Skeletal muscle satellite cell (primary cell): ENCODE results near the gene DLGAP4.

Experiments used
- H3K27me3 ChIP-seq: 2 replicates; pipeline ENCODE4 v1.7.0; 2013; ENCODE audit warnings: low read length; ENCODE audit not compliant: control insufficient read depth, insufficient read depth
- H3K36me3 ChIP-seq: 2 replicates; pipeline ENCODE4 v1.7.0; 2013; ENCODE audit warnings: mild to moderate bottlenecking, control low read depth, low read length; ENCODE audit not compliant: insufficient read depth
- H3K4me1 ChIP-seq: 2 replicates; pipeline ENCODE4 v1.7.0; 2013; ENCODE audit warnings: low read length; ENCODE audit not compliant: control insufficient read depth, insufficient read depth
- H3K4me2 ChIP-seq: 2 replicates; pipeline ENCODE4 v1.7.0; 2013; ENCODE audit warnings: mild to moderate bottlenecking, low read length
- H3K4me3 ChIP-seq: 2 replicates; pipeline ENCODE4 v1.7.0; 2013; ENCODE audit warnings: low read length
- H3K9ac ChIP-seq: 2 replicates; pipeline ENCODE4 v1.7.0; 2013; ENCODE audit warnings: mild to moderate bottlenecking, low read depth, low read length, moderate library complexity
- H3K9me3 ChIP-seq: replicated peaks from 2 replicates; pipeline ENCODE4 v1.7.0; 2013; ENCODE audit warnings: mild to moderate bottlenecking, control low read depth, low read length

The DLGAP4 gene

GRCh38 chr20:36352843-36353553 lies 46.9 kb downstream of the DLGAP4 start:
- H3K4me2 ChIP-seq: no peak overlapping the region
- H3K4me3 ChIP-seq: no peak overlapping the region
- H3K9me3 ChIP-seq: no peaks in the 10 kb centered on the region
- H3K9ac ChIP-seq: no peak overlapping the region
- no peaks in the 10 kb centered on the region for H3K36me3 ChIP-seq
- peaks cover 46% of the 10 kb centered on the region for H3K27me3 ChIP-seq
- H3K4me1 ChIP-seq: no peaks in the 10 kb centered on the region

DNA sequence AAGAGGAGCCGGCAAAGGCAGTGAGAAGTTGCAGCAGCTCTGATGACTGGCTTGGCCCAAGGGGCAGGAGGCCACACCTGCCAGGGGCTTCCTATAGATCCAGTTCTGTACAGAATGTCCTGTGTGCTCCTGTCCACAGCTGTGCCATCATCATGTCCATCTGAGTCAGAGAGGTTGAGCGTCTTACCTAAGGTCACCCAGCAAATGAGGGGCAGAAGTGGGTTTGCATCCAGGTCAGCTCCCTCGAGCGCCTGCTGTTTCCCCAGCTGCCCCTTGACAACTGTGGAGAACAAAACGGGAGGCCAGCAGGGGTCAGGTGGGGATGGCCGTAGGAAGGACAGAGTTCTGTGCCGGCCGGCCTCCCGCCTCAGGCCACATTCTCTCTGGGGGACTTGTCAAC lies 47.6 kb downstream of the DLGAP4 start:
- Histone ChIP-seq H3K4me1 (no peaks in the 10 kb centered on the region), H3K9me3 (no peaks in the 10 kb centered on the region), H3K4me2 (no peak overlapping the region), H3K27me3 (peaks cover 46% of the 10 kb centered on the region), H3K9ac (no peak overlapping the region), H3K4me3 (no peak overlapping the region), H3K36me3 (no peaks in the 10 kb centered on the region)

- no peaks in the 10 kb centered on the region for H3K9me3 ChIP-seq
- H3K4me1 ChIP-seq: no peaks in the 10 kb centered on the region
- H3K4me2 ChIP-seq: no peak overlapping the region
- H3K9ac ChIP-seq: no peak overlapping the region
- no peaks in the 10 kb centered on the region for H3K36me3 ChIP-seq
- no peak overlapping the region for H3K4me3 ChIP-seq
- H3K27me3 ChIP-seq: peaks cover 50% of the 10 kb centered on the region
These were observed 49.5 kb downstream of the DLGAP4 start for GRCh38 chr20:36355469-36356171.

- Histone ChIP-seq H3K4me1 (no peaks in the 10 kb centered on the region), H3K9me3 (no peaks in the 10 kb centered on the region), H3K36me3 (no peaks in the 10 kb centered on the region), H3K27me3 (peaks cover 61% of the 10 kb centered on the region), H3K4me3 (no peak overlapping the region), H3K4me2 (no peak overlapping the region), H3K9ac (no peak overlapping the region)
These were observed 53.7 kb downstream of the DLGAP4 start for GRCh38 chr20:36359668-36360406.

DNA sequence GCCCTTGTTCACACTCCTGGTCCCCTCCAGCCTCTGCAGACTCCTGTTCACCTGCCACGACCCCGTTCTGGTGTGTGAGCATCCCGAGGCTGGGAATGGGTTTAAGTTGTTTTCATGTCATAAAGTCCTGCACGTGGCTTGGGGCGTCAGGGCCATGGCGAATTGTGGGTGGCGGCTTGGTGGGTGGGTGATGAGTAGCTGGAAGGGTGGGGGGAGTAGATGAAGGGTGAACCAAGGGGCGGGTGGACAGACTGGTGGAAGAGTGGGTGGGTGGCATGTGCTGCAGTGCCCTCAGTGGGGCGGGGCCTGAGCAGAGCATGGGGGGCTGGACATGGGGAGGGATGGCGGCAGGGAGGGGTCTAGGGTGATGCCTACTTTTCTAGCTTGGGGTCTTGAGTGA lies 54.3 kb downstream of the DLGAP4 start:
- no peaks in the 10 kb centered on the region for H3K9me3 ChIP-seq
- H3K27me3 ChIP-seq: peaks cover 65% of the 10 kb centered on the region
- no peak overlapping the region for H3K4me3 ChIP-seq
- H3K4me1 ChIP-seq: no peaks in the 10 kb centered on the region
- H3K4me2 ChIP-seq: no peak overlapping the region
- H3K36me3 ChIP-seq: no peaks in the 10 kb centered on the region
- no peak overlapping the region for H3K9ac ChIP-seq

DNA sequence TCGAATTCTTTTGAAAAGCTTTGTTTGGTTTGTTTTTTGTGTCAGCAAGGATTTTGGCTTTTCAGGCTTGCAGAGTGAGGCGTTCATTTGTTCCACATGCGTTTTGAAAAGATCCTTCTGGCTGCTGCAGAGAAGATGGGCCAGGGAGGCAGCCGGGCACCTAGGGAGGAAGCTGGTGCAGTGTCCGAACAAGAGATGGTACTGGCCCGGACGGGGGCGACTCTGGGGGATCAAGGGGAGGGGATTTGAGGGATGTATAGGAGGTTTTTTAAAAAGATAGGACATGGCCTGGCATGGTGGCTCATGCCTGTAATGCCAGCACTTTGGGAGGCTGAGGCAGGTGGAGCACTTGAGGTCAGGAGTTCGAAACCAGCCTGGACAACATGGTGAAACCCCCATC lies 55.3 kb downstream of the DLGAP4 start:
- Histone ChIP-seq H3K9ac (no peak overlapping the region), H3K27me3 (peaks cover 71% of the 10 kb centered on the region), H3K4me3 (no peak overlapping the region)

DNA sequence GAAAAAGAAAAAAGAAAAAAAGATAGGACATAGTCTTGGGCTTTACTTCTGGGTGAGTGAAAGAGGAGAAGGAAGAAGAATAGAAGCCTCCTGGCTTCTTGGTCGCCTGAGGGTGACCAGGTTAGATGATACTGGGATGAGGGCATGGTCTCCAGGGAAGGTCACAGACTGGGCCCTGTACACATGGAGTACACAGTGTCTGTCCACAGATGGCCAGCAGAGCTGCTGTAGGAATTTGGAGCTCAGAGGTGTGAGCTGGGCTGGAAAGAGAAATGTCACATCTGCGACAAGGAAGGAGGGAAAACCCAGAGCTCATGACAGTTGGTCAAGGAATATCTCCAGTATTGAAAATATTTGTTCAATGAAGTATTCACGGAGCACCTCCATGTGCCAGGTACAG lies 56.1 kb downstream of the DLGAP4 start:
- peaks cover 73% of the 10 kb centered on the region for H3K27me3 ChIP-seq
- H3K9me3 ChIP-seq: no peaks in the 10 kb centered on the region
- H3K4me2 ChIP-seq: no peak overlapping the region
- no peak overlapping the region for H3K9ac ChIP-seq
- no peak overlapping the region for H3K4me3 ChIP-seq
- no peaks in the 10 kb centered on the region for H3K36me3 ChIP-seq
- no peaks in the 10 kb centered on the region for H3K4me1 ChIP-seq

More for the DNA sequence above, 55.3 kb downstream of the DLGAP4 start:
- Histone ChIP-seq H3K4me1 (no peaks in the 10 kb centered on the region), H3K9me3 (no peaks in the 10 kb centered on the region), H3K36me3 (no peaks in the 10 kb centered on the region), H3K4me2 (no peak overlapping the region)

- no peaks in the 10 kb centered on the region for H3K9me3 ChIP-seq
These were observed 57.0 kb downstream of the DLGAP4 start for GRCh38 chr20:36362978-36363713.

GRCh38 chr20:36364506-36364905 lies 58.4 kb downstream of the DLGAP4 start:
- Histone ChIP-seq H3K4me1 (no peaks in the 10 kb centered on the region), H3K9me3 (no peaks in the 10 kb centered on the region), H3K4me2 (no peak overlapping the region), H3K27me3 (peaks cover 78% of the 10 kb centered on the region), H3K9ac (no peak overlapping the region), H3K36me3 (no peaks in the 10 kb centered on the region), H3K4me3 (no peak overlapping the region)

More at GRCh38 chr20:36362978-36363713, 57.0 kb downstream of the DLGAP4 start:
- Histone ChIP-seq H3K4me2 (no peak overlapping the region), H3K4me1 (no peaks in the 10 kb centered on the region), H3K9ac (no peak overlapping the region), H3K4me3 (no peak overlapping the region), H3K27me3 (peaks cover 75% of the 10 kb centered on the region), H3K36me3 (no peaks in the 10 kb centered on the region)

GRCh38 chr20:36366623-36367369 lies 60.7 kb downstream of the DLGAP4 start:
- Histone ChIP-seq H3K9me3 (no peaks in the 10 kb centered on the region), H3K4me2 (no peak overlapping the region), H3K4me1 (no peaks in the 10 kb centered on the region), H3K36me3 (no peaks in the 10 kb centered on the region), H3K9ac (no peak overlapping the region), H3K4me3 (no peak overlapping the region), H3K27me3 (peaks cover 75% of the 10 kb centered on the region)
